WTC11 (cell line): ENCODE results near the gene TBC1D21. TPM values are rescaled to one million over a fixed set of nuclear protein-coding genes. Genes with fewer than 3 reads are reported as not detected.
A peak's percentile ranks its signal among the peaks of the same experiment; 100 is the strongest.

Experiments
- ATAC-seq: fragments of 200-7000 bp; cut with Tn5 transposase; 2 replicates; pipeline ENCODE4 v1.10.0; 2021; ENCODE audit warnings: mild to moderate bottlenecking, moderate library complexity
- CTCF ChIA-PET: fragments of 300-600 bp; sonication (Branson Sonifier 250); formaldehyde crosslinking; loops from one replicate; lab custom pipeline; 2021; ENCODE audit warnings: antibody characterized with exemption; lab: Charles Lee
- POLR2A ChIA-PET: fragments of 350-600 bp; sonication (Branson Sonifier 250); formaldehyde crosslinking; loops from one replicate; lab custom pipeline; 2021; ENCODE audit warnings: antibody characterized with exemption; lab: Charles Lee
- DNase-seq: peaks from one replicate; pipeline ENCODE4 v3.0.0; 2021; ENCODE audit warnings: low spot score
- H3K27ac Mint-ChIP-seq: 2 replicates; pipeline ENCODE4 v1.8.0; 2021; ENCODE audit warnings: mixed read lengths
- H3K27me3 Mint-ChIP-seq: 2 replicates; pipeline ENCODE4 v1.8.0; 2021; ENCODE audit warnings: low read depth, mild to moderate bottlenecking, moderate library complexity, mixed read lengths
- H3K36me3 Mint-ChIP-seq: 2 replicates; pipeline ENCODE4 v1.8.0; 2021; ENCODE audit warnings: mixed read lengths
- H3K4me1 Mint-ChIP-seq: 2 replicates; pipeline ENCODE4 v1.8.0; 2022; ENCODE audit warnings: mixed read lengths
- H3K4me3 Mint-ChIP-seq: 2 replicates; pipeline ENCODE4 v1.8.0; 2021; ENCODE audit warnings: mild to moderate bottlenecking, moderate library complexity, mixed read lengths
- H3K9me3 Mint-ChIP-seq: 2 replicates; pipeline ENCODE4 v1.8.0; 2021; ENCODE audit warnings: mixed read lengths
- CBFB ChIP-seq: sonication (generic); formaldehyde crosslinking; IDR thresholded peaks from 2 replicates; pipeline ENCODE4 v1.8.1; 2022; ENCODE audit warnings: mild to moderate bottlenecking, low read depth, missing genetic modification reagents
- CREM ChIP-seq: sonication (generic); formaldehyde crosslinking; IDR thresholded peaks from 2 replicates; pipeline ENCODE4 v1.8.1; 2022; ENCODE audit warnings: mild to moderate bottlenecking, missing genetic modification reagents, moderate library complexity
- IRF2 ChIP-seq: sonication (generic); formaldehyde crosslinking; IDR thresholded peaks from 2 replicates; pipeline ENCODE4 v1.8.0; 2022; ENCODE audit warnings: low read depth, missing genetic modification reagents, borderline replicate concordance
- JAZF1 ChIP-seq: fragments of 250-450 bp; sonication (Bioruptor Pico); IDR thresholded peaks from 2 replicates; pipeline ENCODE4 v1.9.0; 2021; ENCODE audit warnings: moderate library complexity, mild to moderate bottlenecking, inconsistent platforms
- NR1H2 ChIP-seq: sonication (generic); formaldehyde crosslinking; IDR thresholded peaks from 2 replicates; pipeline ENCODE4 v1.9.0; 2021; ENCODE audit warnings: mild to moderate bottlenecking, moderate library complexity, missing genetic modification reagents
- OVOL2 ChIP-seq: fragments of 250-450 bp; sonication (Bioruptor Pico); IDR thresholded peaks from 2 replicates; pipeline ENCODE4 v1.9.0; 2021; ENCODE audit warnings: mild to moderate bottlenecking, borderline replicate concordance
- RORB ChIP-seq: fragments of 250-450 bp; sonication (Bioruptor Pico); IDR thresholded peaks from 2 replicates; pipeline ENCODE4 v1.9.0; 2021; ENCODE audit warnings: mild to moderate bottlenecking
- SOX15 ChIP-seq: fragments of 250-450 bp; sonication (Bioruptor Pico); IDR thresholded peaks from 2 replicates; pipeline ENCODE4 v1.9.0; 2021; ENCODE audit warnings: mild to moderate bottlenecking
- TEAD4 ChIP-seq: sonication (generic); formaldehyde crosslinking; IDR thresholded peaks from 2 replicates; pipeline ENCODE4 v1.8.0; 2022; ENCODE audit warnings: mild to moderate bottlenecking, missing genetic modification reagents
- ZNF263 ChIP-seq: sonication (generic); formaldehyde crosslinking; IDR thresholded peaks from 2 replicates; pipeline ENCODE4 v1.8.1; 2022; ENCODE audit warnings: low read depth, mild to moderate bottlenecking, moderate library complexity, missing genetic modification reagents
- total RNA-seq: library from RNA; stranded (reverse); gene quantifications from 3 replicates; pipeline ENCODE4 v1.2.3, GENCODE V29; 2021
- TF ChIP-seq, protein P1 (sequence below): sonication (generic); formaldehyde crosslinking; IDR thresholded peaks from 2 replicates; pipeline ENCODE4 v1.8.1; 2022; ENCODE audit warnings: mild to moderate bottlenecking, moderate library complexity, missing genetic modification reagents
- TF ChIP-seq, protein P2 (sequence below): sonication (generic); formaldehyde crosslinking; IDR thresholded peaks from 2 replicates; pipeline ENCODE4 v1.8.0; 2022; ENCODE audit warnings: missing genetic modification reagents
- TF ChIP-seq, protein P3 (sequence below): sonication (generic); formaldehyde crosslinking; IDR thresholded peaks from 2 replicates; pipeline ENCODE4 v1.8.1; 2022; ENCODE audit warnings: mild to moderate bottlenecking, missing genetic modification reagents, moderate library complexity, borderline replicate concordance
- TF ChIP-seq, protein P4 (sequence below): sonication (generic); formaldehyde crosslinking; IDR thresholded peaks from 2 replicates; pipeline ENCODE4 v1.8.0; 2022; ENCODE audit warnings: mild to moderate bottlenecking, missing genetic modification reagents
- TF ChIP-seq, protein P5 (sequence below): fragments of 250-450 bp; sonication (Bioruptor Pico); conservative IDR thresholded peaks from 2 replicates; pipeline ENCODE4 v1.9.0; 2021; ENCODE audit warnings: mild to moderate bottlenecking
- TF ChIP-seq, protein P6 (sequence below): sonication (generic); formaldehyde crosslinking; IDR thresholded peaks from 2 replicates; pipeline ENCODE4 v1.8.0; 2022; ENCODE audit warnings: mild to moderate bottlenecking, missing genetic modification reagents
- TF ChIP-seq, protein P7 (sequence below): sonication (generic); formaldehyde crosslinking; conservative IDR thresholded peaks from 2 replicates; pipeline ENCODE4 v1.8.1; 2023; ENCODE audit warnings: mild to moderate bottlenecking, low read depth, missing genetic modification reagents, moderate library complexity

Gene TBC1D21
- total RNA-seq, 1 experiment from 2014 or later, result not detected

DNA sequence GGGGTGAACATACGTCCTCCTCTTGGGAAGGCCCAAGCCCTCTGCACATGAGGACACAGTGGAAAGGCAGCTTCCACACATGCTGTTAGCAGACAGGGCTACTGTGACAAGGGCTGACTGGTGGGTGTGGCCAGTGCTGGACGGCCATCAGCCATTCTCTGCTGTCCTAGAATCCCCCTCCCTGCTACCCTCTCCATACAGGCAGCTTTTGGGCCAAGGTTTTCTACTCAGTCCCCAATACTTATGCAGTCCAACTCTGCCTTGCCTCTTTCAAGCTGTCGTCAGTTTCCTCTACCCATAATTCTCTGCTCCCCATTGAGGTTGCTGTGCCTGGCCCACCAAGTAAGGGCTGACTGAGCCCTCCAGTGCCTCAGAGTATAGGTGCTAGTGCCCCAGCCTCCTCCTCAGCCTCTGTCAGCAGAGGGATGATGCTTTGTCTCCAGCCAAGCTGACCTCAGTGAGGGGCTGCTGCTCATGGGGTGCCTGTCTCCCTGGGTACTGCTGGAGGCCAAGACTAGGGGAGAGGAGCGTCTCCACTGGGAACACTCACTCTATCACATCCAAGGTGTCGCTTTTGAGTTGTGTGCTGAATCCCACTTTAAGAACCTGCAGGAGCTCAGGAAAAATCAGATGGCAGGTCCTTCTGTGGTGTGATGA lies 55.7 kb downstream of the TBC1D21 start:
- H3K36me3 Mint-ChIP-seq, result no peaks in the 10 kb centered on the region
- H3K9me3 Mint-ChIP-seq, result no peaks in the 10 kb centered on the region
- H3K27ac Mint-ChIP-seq, result no peak overlapping the region
- ChIA-PET CTCF (interaction anchor here (0.5 to 4.6 kb wide), 5 partner anchors 11 to 283 kb away, joined by 3 to 61 read pairs (median 4); no protein-coding TSS in a partner anchor), POLR2A (no interaction called here)
- peaks cover 30% of the 10 kb centered on the region for H3K4me1 Mint-ChIP-seq
- no peak for TF ChIP-seq JAZF1 (CRISPR knock-in tag)
- TF ChIP-seq, protein P1, sequence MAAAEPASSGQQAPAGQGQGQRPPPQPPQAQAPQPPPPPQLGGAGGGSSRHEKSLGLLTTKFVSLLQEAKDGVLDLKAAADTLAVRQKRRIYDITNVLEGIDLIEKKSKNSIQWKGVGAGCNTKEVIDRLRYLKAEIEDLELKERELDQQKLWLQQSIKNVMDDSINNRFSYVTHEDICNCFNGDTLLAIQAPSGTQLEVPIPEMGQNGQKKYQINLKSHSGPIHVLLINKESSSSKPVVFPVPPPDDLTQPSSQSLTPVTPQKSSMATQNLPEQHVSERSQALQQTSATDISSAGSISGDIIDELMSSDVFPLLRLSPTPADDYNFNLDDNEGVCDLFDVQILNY, result no peak
- TF ChIP-seq, protein P2, sequence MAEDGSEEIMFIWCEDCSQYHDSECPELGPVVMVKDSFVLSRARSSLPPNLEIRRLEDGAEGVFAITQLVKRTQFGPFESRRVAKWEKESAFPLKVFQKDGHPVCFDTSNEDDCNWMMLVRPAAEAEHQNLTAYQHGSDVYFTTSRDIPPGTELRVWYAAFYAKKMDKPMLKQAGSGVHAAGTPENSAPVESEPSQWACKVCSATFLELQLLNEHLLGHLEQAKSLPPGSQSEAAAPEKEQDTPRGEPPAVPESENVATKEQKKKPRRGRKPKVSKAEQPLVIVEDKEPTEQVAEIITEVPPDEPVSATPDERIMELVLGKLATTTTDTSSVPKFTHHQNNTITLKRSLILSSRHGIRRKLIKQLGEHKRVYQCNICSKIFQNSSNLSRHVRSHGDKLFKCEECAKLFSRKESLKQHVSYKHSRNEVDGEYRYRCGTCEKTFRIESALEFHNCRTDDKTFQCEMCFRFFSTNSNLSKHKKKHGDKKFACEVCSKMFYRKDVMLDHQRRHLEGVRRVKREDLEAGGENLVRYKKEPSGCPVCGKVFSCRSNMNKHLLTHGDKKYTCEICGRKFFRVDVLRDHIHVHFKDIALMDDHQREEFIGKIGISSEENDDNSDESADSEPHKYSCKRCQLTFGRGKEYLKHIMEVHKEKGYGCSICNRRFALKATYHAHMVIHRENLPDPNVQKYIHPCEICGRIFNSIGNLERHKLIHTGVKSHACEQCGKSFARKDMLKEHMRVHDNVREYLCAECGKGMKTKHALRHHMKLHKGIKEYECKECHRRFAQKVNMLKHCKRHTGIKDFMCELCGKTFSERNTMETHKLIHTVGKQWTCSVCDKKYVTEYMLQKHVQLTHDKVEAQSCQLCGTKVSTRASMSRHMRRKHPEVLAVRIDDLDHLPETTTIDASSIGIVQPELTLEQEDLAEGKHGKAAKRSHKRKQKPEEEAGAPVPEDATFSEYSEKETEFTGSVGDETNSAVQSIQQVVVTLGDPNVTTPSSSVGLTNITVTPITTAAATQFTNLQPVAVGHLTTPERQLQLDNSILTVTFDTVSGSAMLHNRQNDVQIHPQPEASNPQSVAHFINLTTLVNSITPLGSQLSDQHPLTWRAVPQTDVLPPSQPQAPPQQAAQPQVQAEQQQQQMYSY (CRISPR knock-in tag), result no peak
- TF ChIP-seq, protein P3, sequence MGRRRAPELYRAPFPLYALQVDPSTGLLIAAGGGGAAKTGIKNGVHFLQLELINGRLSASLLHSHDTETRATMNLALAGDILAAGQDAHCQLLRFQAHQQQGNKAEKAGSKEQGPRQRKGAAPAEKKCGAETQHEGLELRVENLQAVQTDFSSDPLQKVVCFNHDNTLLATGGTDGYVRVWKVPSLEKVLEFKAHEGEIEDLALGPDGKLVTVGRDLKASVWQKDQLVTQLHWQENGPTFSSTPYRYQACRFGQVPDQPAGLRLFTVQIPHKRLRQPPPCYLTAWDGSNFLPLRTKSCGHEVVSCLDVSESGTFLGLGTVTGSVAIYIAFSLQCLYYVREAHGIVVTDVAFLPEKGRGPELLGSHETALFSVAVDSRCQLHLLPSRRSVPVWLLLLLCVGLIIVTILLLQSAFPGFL (CRISPR knock-in tag), result no peak
- TF ChIP-seq, protein P4, sequence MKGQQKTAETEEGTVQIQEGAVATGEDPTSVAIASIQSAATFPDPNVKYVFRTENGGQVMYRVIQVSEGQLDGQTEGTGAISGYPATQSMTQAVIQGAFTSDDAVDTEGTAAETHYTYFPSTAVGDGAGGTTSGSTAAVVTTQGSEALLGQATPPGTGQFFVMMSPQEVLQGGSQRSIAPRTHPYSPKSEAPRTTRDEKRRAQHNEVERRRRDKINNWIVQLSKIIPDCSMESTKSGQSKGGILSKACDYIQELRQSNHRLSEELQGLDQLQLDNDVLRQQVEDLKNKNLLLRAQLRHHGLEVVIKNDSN (CRISPR knock-in tag), result no peak
- peak overlapping the region; percentile 27; the same call in 1 of the 2 replicates for H3K4me3 Mint-ChIP-seq
- peaks cover 8% of the 10 kb centered on the region for H3K27me3 Mint-ChIP-seq
- DNase-seq, result no peak
- no peak for ATAC-seq

DNA sequence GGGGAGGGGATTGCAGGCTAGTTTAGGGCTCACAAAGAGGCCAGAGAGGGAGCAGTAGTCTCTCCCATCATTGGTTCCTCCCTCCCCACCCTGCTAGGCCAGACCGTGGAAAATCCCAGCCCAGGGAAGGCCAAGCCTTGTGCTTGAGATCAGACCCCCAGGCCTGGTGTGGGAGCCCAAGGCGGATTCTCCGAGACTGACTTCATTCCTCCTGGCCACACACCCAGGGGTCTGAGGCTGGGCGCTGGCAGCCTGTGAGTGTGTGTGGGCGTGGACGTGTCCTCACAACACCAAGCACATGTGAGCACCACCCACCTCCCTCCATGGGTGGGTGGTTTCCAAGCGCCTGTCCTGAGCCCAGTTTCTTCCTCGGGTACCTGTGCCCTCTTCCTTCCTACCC lies 57.0 kb downstream of the TBC1D21 start:
- H3K36me3 Mint-ChIP-seq, result no peaks in the 10 kb centered on the region
- no peak for TF ChIP-seq IRF2 (CRISPR knock-in tag)
- ATAC-seq (no peak), DNase-seq (no peak)
- POLR2A ChIA-PET, result no interaction called here
- H3K4me1 Mint-ChIP-seq, result peaks cover 23% of the 10 kb centered on the region
- H3K9me3 Mint-ChIP-seq, result no peaks in the 10 kb centered on the region
- H3K27ac Mint-ChIP-seq, result no peak overlapping the region
- H3K4me3 Mint-ChIP-seq, result no peak overlapping the region
- H3K27me3 Mint-ChIP-seq, result peaks cover 7% of the 10 kb centered on the region
- CTCF ChIA-PET, result no interaction called here

DNA sequence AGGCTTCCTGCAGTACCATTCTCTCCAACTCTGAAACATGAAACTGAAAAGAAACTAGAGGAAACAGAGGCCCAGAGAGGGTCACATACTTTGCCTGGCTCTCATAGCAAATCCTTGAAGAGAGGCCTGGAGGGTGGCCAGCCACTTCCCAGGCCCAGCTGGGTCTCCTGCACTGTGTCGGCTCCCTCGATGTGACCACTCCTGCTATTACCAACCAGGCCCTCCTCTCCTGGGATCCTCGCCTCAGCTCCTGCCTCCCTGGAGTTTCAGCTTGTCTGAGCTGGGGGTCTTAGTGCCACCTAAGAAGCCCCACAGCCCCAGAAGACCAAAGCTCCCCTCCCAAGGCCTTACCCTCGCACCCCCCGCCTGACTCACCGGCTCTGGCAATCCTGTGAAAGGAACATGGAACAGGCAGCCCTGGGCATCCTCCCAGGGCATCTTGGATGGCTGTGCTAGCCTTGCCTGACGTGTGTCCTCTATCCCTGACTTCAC lies 57.5 kb downstream of the TBC1D21 start:
- H3K36me3 Mint-ChIP-seq, result no peaks in the 10 kb centered on the region
- no peak for DNase-seq
- ATAC-seq, result no peak
- H3K9me3 Mint-ChIP-seq, result no peaks in the 10 kb centered on the region
- CTCF ChIA-PET, result no interaction called here
- peaks cover 21% of the 10 kb centered on the region for H3K4me1 Mint-ChIP-seq
- H3K27me3 Mint-ChIP-seq, result peaks cover 2% of the 10 kb centered on the region; the same call in 1 of the 2 replicates
- POLR2A ChIA-PET, result no interaction called here
- no peak overlapping the region for H3K4me3 Mint-ChIP-seq
- no peak overlapping the region for H3K27ac Mint-ChIP-seq
- no peak for TF ChIP-seq CREM (CRISPR knock-in tag)
- no peak for TF ChIP-seq CBFB
- no peak for TF ChIP-seq ZNF263 (CRISPR knock-in tag)
- TF ChIP-seq, protein P5, sequence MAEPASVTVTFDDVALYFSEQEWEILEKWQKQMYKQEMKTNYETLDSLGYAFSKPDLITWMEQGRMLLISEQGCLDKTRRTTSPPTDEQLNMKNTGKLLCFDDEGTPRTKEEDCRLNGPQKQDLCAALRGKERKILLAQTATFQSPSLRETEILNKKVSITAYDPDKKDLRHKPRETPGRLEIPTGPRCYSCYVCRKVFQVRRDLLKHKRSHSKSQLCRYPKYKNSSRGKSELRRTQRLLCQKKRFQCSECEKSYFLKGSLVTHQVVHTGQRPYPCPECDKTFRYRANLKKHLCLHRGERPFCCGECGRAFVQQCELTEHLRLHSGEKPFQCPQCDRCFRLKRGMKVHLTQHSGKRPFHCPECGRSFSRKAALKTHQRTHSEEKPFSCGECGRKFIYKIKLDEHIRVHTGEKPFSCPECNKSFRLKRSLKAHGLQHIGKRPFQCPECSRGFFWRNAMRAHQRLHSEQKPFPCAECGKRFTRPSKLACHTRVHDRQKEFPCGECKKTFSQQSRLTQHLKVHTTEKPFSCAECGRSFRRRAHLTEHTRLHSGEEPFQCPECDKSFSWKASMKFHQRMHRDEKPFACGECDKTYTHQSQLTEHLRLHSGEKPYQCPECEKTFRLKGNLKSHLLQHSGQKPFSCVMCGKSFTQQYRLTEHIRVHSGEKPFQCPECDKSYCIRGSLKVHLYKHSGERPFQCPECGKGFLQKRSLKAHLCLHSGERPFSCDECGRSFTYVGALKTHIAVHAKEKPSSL (CRISPR knock-in tag), result no peak
- TF ChIP-seq, protein P6, sequence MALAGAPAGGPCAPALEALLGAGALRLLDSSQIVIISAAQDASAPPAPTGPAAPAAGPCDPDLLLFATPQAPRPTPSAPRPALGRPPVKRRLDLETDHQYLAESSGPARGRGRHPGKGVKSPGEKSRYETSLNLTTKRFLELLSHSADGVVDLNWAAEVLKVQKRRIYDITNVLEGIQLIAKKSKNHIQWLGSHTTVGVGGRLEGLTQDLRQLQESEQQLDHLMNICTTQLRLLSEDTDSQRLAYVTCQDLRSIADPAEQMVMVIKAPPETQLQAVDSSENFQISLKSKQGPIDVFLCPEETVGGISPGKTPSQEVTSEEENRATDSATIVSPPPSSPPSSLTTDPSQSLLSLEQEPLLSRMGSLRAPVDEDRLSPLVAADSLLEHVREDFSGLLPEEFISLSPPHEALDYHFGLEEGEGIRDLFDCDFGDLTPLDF (CRISPR knock-in tag), result no peak
- TF ChIP-seq SOX15 (CRISPR knock-in tag), result no peak
- no peak for TF ChIP-seq NR1H2 (CRISPR knock-in tag)
- TF ChIP-seq TEAD4 (CRISPR knock-in tag), result no peak
- TF ChIP-seq, protein P7, sequence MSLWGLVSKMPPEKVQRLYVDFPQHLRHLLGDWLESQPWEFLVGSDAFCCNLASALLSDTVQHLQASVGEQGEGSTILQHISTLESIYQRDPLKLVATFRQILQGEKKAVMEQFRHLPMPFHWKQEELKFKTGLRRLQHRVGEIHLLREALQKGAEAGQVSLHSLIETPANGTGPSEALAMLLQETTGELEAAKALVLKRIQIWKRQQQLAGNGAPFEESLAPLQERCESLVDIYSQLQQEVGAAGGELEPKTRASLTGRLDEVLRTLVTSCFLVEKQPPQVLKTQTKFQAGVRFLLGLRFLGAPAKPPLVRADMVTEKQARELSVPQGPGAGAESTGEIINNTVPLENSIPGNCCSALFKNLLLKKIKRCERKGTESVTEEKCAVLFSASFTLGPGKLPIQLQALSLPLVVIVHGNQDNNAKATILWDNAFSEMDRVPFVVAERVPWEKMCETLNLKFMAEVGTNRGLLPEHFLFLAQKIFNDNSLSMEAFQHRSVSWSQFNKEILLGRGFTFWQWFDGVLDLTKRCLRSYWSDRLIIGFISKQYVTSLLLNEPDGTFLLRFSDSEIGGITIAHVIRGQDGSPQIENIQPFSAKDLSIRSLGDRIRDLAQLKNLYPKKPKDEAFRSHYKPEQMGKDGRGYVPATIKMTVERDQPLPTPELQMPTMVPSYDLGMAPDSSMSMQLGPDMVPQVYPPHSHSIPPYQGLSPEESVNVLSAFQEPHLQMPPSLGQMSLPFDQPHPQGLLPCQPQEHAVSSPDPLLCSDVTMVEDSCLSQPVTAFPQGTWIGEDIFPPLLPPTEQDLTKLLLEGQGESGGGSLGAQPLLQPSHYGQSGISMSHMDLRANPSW (CRISPR knock-in tag), result no peak
- TF ChIP-seq RORB, result no peak
- TF ChIP-seq OVOL2 (CRISPR knock-in tag), result no peak
